ENCODE results near the gene AMBN.
"Not testable (repeated sequence)": the region's sequence is repeated elsewhere in the genome, so short reads cannot be mapped to it uniquely, and the experiment has no call there.

AMBN gene

DNA sequence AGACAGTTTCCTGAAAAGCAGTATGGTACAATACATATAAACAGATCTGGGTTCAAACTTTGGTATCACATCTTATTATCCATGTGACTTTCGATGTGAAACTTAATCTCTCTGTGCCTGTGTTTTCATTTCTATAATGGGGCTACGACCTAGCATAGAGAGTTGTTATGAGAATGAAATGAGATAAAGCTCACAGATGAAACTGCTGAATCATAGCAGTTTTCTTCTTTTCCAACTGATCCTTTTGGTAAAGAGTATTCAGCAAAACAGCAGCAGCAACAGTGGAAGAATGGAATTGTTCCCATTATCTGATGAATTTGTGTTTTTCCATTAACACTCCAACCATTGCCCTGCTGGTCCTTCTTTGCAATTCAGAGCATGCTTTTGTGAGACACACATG is 16.3 kb downstream of the AMBN start:
- no peak for DNase-seq (ENCODE audit: low spot score)

DNA sequence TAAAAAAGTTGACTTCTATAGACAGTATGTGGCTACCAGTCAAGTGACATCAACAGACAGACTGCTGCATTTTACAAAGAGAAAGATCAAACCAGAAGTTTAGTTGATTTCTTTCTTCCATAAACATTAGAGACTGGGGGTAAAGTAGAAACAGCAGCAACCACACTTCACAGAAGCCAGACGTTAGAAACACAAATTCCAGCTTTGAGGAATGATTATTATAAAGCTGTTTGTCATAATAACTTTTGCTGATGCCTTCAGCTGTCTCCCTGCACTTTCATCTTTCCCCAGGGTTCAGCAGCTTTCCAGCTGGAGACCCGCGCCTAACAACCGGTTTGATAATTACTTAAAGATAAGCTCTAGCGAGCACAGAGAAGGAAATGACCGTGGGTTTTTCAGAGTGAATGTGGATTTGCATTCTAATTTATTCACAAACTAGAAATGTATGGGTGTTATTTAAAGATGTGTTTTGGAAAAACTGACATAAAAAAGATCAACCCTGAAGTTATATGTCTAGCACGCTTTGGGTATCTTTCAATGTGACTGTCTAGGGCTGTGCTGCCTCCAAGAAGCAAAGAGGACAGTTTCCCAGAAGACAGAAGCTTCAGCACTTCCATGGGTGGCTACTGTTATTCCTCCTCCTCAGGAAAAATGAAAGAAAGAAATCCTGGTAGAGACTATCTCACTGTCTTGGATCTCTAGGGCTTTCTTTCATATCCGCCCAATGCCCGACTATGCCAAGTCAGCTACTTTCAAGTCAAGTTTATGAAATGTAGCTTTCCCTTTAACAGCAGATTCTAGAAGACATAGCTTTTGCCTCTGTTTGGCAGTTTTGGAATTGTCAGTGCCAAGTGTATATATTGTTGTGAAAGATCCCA is 21.5 kb downstream of the AMBN start:
- DNase-seq (ENCODE audit: low spot score) = no peak

DNA sequence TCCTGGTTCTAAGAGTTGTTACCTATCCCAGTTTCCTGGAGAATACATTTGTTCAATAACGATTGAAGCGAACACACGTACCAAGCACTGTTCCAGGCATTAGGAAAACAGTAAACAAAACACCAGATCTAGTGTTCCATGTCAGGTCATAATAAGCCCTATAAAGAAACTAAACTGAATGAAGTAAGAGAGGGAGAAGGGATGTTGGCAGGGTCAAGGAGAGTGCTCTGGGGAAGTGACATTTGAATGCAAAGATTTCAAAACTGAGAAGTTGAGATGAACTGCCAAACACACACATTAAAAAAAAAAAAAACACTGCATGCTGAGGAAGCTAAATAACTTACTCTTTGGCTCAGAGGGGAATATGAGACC is 22.1 kb downstream of the AMBN start:
- DNase-seq (ENCODE audit: low spot score) = no peak

DNA sequence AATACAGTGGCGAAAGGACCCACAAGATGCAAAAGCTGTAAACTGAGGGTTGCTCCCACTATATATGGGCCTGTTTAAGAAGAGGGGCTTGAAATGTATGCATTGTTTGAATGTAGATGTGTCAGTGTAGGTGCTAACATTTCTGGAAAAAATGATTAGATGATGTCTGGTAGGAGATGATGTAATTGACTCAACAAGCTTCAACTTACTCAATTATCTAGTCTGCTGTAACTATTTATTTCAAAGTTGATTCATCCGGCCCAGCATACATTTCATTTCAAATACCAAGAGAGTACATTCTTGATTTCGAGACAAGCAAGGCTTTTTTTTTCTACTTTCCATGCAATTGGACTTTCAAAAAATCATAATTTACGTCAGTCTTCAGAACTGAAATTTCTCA is 27.2 kb downstream of the AMBN start:
- DNase-seq (ENCODE audit: low spot score) = no peak

DNA sequence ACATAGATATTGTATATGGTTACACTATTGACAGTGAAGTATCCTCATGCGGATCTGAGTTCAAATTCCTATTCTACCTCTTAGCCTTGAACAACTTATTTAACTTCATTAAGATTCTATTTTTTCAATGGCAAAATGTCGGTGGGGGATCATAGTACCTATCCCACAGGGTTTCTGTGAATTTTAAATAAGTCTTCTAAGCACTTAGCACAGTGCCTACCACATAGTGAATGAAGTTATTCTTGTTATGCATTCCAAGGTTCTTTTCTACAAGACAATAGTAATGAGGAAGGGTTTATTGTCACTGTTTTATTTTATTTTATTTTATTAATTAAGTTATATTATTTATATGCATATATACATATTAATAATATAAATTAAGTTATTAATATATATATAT is 27.7 kb downstream of the AMBN start:
- DNase-seq (ENCODE audit: low spot score) = no peak

DNA sequence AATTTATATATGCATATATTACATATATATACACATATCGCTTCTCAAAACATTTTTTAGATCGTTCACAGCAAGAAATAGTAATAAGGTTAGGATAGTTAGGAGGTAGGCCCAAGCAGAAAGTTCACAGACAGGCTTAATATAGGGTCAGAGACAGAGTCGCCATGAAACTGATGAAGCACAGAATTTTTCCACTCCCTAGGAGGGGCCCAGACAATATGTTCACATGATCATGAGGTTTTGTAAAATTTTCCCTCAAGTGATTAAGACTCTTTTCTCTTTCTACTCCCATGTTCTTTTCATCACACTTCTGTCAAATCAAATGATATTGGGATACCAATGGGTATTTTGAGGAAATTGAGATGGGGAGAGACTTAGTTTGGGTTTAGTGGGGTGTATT is 31.3 kb downstream of the AMBN start:
- no peak for DNase-seq (ENCODE audit: low spot score)

DNA sequence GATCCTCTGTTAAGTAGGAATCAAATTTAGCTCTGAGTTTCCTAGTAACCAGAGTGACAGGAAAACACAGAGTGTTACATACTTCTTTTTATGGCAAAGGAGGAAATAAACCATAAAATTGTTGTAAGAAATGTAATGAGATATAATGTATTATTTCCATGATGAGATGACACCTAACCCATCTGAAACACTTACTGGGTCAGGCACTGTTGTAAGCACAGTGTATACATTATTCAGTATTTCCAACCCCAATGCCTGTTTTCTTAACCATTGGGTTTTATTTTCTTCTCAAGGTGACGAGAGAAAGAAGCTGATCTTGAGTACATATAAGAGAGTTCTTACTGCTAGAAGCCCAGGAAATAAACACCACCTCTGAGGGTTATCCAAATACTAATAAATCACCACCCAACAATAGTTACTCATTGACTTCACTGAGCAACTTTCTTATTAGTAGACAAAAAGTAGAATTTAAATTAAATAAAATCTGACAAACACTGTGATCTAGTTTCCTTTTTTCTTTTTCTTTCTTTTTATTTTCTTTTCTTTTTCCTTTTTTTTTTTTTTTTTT is 32.3 kb downstream of the AMBN start:
- DNase-seq (ENCODE audit: low spot score) = no peak

DNA sequence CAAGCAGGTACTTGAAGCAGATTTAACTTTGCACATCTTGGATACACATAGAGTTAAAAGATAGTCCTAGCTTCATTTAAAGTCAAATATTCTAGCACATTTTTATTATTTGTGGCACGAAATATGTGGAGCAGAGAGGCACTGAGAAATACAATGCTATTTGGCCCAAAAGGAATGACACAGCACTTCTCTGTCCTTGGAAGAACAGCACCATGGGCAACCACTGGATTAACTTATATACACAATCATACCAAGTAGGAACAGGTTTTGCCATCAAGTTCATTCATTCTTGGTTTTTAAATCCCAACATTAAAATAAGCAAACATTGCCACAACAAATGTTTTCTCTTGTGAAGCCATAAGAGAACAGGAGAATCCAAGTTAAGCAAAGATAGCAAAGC is 35.6 kb downstream of the AMBN start:
- DNase-seq (ENCODE audit: low spot score) = no peak

DNA sequence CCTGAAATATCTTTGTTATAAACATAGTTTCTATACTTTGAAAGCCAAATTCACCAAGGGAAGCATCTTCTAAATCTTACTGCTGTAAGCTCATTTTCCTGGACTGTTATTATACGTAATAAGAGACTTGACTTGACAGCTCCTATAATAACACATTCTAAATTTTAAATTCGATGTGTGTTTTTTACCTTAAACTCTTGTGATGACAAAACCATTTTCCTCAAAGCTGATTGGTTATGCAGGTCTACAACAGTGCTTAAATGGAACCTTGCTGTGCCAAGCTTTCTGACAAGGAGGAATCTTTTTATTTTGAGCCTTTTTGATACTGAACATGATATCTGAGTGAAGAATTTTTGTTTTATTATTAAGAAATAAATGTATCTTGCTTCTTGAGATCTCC is 36.4 kb downstream of the AMBN start, which contains the start of gene ENAM:
TSS of gene ENAM (plus strand) at position 301 of the 400 bp plus-strand sequence. CDS start 757 bp downstream, outside the sequence.
- DNase-seq (ENCODE audit: low spot score) = no peak

DNA sequence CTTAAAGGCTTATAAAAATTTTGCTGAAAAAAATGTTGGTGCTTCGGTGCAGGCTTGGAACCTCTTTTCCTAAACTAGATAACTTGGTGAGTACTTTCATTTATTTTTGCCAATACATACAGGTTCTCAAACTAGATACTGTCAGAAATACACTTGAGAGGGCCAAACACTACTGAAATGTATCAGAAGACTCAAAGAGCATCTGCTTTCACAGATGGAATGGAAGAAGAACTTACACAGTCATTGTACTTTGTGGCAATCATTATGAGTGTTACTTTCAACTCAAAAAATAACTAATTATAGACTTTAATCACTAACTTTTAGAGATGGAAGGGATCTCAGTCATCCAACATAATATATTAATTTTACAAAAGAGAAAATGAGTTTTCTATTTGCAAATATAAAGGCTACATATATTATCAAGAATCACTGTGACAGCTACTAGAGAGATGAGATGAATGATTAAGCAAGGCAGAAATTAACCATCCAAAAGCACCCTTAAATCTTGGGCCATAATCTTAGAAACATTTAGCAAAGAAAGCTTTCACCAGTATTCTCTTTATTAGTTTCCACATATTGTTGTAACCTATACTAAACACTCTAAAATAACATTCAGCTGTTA is 37.5 kb downstream of the AMBN start:
- DNase-seq (ENCODE audit: low spot score) = no peak

DNA sequence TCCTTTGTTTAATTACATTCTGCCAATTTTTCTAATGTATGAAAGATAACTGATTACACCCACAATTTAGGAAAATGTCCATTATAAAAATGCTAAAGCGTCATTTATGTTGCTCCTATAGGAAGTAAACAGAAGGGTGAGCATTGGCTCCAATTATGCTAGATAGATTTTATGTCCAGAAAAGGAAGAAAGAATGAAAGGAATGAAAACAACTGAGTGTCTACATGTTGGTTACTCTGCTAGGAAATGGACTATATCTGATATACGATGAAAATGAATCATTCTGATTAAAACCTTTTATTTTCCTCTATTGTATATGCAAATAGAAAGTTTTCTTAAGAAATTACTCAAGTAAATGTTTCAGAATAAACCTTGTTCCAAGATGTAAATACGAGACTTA is 38.1 kb downstream of the AMBN start:
- DNase-seq (ENCODE audit: low spot score) = no peak

DNA sequence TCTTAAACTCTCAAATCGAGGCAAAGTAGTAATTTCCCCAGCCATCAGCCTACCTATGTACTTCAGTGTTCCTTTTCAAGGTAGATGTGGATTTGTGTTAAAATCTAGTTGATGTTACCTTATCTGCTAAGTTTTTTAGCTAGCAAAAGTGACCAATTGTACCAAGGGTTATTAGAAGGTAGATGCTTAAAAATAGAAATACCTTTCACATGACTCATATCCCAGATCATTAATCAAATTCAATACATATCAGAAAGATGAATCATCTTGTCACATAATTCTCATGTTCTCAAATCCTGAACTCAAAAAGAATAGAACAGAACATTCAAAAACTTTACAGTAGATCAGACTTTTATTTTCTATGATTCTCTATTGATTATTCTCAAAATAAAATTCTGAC is 40.0 kb downstream of the AMBN start:
- no peak for DNase-seq (ENCODE audit: low spot score)

DNA sequence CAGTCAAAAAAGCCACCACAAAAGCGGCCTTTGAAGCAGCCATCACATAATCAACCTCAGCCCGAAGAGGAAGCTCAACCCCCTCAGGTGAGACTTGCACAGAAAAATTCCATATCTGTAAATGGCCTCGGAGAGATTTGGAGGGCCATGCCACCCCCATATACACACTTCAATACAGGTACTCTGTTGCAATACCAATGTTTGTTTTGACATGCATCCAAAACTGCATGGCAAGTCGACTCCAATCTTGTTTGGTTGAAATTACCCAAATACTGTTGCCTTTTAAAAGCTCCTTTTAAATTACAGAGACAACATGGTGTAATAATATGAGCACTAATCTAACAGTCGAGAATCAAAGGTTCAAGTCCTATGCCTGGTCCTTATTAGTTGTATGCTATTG is 42.4 kb downstream of the AMBN start:
- no peak for DNase-seq (ENCODE audit: low spot score)

DNA sequence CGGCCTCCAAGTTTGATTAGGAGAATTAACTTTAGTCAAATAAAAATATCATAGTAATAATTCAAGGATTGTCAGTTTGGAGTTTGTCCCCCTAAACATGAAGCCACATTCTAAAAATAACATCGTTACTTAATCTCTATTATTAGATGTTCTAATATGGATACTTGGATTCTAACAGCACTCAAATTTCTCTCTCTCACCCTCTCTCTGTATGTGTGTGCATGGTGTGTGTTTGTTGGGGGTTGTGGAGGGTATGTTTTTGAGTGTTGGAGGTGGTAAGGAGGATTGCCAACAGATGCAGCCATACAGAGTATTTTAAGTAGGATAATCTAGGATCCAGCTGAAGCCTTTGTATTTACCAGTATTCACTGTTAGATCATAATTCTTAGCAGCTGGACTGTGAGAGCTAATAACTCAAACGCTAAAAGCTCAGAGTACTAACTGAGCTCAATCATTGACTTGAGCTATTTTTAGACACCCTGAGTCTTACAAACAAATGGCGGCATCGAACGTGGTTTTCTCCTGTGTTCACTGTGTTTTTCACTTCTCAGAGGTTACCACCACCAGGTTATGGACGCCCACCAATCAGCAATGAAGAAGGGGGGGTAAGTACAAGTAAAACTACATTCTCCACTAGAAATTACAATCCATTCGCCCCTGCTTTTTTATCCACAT is 45.3 kb downstream of the AMBN start:
- DNase-seq (ENCODE audit: low spot score) = no peak

DNA sequence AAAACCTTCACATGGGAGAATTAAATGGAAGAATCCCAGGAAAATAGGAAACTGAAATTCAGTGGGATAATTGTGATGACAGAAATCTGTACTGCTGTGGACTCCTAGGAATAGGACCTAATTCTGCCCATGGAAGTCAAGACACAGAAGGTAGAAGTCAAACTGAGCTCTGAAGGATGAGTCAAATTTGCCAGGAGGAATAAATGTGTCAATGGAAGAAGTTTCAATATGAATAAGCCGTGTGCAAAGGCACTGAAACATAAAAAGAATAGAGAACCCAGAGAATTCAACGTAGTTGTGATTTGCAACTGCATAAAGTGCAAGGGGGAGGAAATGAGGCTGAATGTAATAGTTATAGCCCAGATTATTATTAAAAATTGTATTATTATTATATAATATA is 48.1 kb downstream of the AMBN start:
- no peak for DNase-seq (ENCODE audit: low spot score)

DNA sequence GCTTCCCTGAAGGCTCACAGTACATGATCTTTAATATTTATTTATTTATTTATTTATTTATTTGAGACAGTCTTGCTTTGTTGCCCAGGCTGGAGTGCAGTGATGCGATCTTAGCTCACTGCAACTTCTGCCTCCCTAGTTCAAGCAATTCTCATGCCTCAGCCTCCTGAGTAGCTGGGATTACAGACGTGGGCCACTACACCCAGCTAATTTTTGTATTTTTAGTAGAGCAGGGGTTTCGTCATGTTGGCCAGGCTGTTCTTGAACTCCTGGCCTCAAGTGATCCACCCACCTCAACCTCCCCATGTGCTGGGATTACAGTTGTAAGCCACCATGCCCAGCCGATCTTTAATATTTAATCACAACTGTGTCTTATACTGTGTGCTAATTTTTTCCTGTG is 58.7 kb downstream of the AMBN start:
- not testable (repeated sequence) for DNase-seq (ENCODE audit: low spot score)

DNA sequence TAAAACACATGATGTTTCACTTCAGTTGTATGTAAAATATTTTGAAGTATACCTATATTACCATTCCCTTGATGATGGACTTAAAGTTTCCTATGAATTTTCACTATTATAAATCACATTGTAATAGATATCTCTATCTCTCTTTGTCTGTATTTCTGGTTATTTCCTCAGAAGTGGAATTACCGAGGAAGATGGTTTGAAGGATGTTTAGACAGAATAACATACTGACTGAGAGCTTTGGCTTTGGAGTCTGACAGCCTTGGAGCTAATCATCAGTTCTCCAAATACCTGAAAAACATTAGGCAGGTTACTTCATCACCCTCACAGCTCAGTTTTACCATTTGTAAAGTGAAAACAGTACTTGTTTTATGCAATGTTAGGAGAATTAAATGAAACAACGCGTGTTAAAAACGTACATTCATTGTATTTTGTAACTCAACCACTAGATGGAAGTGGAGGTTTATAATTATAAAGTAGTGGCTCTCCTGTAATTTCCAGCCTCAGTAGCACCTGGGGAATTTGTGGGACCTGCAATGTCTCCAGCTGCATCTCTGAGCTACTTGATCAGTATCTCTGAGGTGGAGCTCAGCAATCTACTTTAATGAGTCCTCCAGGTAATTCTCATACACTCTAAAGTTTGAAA is 59.9 kb downstream of the AMBN start:
- DNase-seq (ENCODE audit: low spot score) = peak; percentile 2

DNA sequence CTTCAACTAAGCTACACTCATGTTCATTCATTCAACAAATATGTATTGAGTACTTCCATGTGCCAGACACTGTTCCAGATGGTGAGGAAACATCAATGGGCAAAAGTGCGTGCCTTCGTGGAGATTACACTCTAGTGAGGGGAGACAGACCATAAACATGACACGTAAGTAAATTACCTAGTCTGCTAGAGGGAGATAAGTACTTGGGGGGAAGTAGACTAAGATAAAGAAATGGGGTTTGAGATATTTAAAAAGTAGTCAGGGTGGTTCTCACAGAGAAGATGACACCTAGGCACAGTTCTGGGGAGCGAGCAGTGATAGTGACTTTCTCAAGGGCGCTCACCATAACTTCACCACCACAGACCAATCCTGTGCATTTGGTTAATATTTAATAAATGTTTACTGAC is 62.6 kb downstream of the AMBN start:
- no peak for DNase-seq (ENCODE audit: low spot score)
